OCI-LY7 (cell line): ENCODE data around the gene GPR146. TPM values are rescaled to one million over a fixed set of nuclear protein-coding genes. Genes with fewer than 3 reads are reported as not detected.

Experiments used
- BruUV-seq: library from RNA; stranded (reverse); fragments of 400-500 nt; replicated peaks from 2 replicates; lab custom pipeline; 2021; lab: Mats Ljungman, UMichigan
- CTCF ChIA-PET: fragments of 300-600 bp; sonication (Branson Sonifier 250); formaldehyde crosslinking; loops from one replicate; lab custom pipeline; 2022; ENCODE audit warnings: antibody characterized with exemption; ENCODE audit not compliant: unreplicated experiment; lab: Charles Lee
- POLR2A ChIA-PET: fragments of 300-600 bp; sonication (Branson Sonifier 250); formaldehyde crosslinking; loops from one replicate; lab custom pipeline; 2022; ENCODE audit warnings: antibody characterized with exemption; lab: Charles Lee
- DNase-seq: peaks from one replicate; pipeline ENCODE4 v3.0.0-alpha.2; 2015; ENCODE audit warnings: low spot score
- H2AFZ ChIP-seq: fragments of 200-600 bp; sonication (generic), shearing (Covaris generic); 2 replicates; pipeline ENCODE4 v1.6.1; 2014; ENCODE audit warnings: mild to moderate bottlenecking, antibody characterized with exemption, low read length, moderate library complexity
- H3K27ac ChIP-seq: fragments of 200-600 bp; sonication (generic); 2 replicates; pipeline ENCODE4 v1.5.1; 2014; ENCODE audit warnings: mixed run types, low read depth, mild to moderate bottlenecking, moderate library complexity, low read length, inconsistent platforms; ENCODE audit not compliant: poor library complexity, severe bottlenecking
- H3K36me3 ChIP-seq: fragments of 200-600 bp; sonication (generic); 2 replicates; pipeline ENCODE4 v1.6.1; 2014; ENCODE audit warnings: mild to moderate bottlenecking, antibody characterized with exemption, low read length, moderate library complexity, mixed read lengths; ENCODE audit not compliant: insufficient read depth
- H3K4me1 ChIP-seq: fragments of 200-600 bp; sonication (generic); 2 replicates; pipeline ENCODE4 v1.5.1; 2014; ENCODE audit warnings: mild to moderate bottlenecking, low read length; ENCODE audit not compliant: insufficient read depth, poor library complexity, severe bottlenecking
- H3K4me2 ChIP-seq: fragments of 200-600 bp; sonication (generic); 2 replicates; pipeline ENCODE4 v1.6.1; 2014; ENCODE audit warnings: mild to moderate bottlenecking, low read length
- H3K4me3 ChIP-seq: fragments of 200-600 bp; sonication (generic); 2 replicates; pipeline ENCODE4 v1.5.1; 2014; ENCODE audit warnings: mild to moderate bottlenecking, low read depth, low read length; ENCODE audit not compliant: poor library complexity, severe bottlenecking
- H3K79me2 ChIP-seq: fragments of 200-600 bp; sonication (generic); 2 replicates; pipeline ENCODE4 v1.6.1; 2016; ENCODE audit warnings: low read depth, mild to moderate bottlenecking, low read length, moderate library complexity, mixed read lengths; ENCODE audit not compliant: insufficient read depth
- H3K9me2 ChIP-seq: fragments of 200-600 bp; sonication (generic); 2 replicates; pipeline ENCODE4 v1.6.1; 2016; ENCODE audit warnings: mild to moderate bottlenecking, low read length, mixed read lengths; ENCODE audit not compliant: insufficient read depth
- H3K9me3 ChIP-seq: fragments of 200-600 bp; sonication (generic); 2 replicates; pipeline ENCODE4 v1.6.1; 2014; ENCODE audit warnings: mild to moderate bottlenecking, mixed run types, low read length, mixed read lengths
- H4K20me1 ChIP-seq: fragments of 200-600 bp; sonication (generic); 2 replicates; pipeline ENCODE4 v1.6.1; 2014; ENCODE audit warnings: mild to moderate bottlenecking, antibody characterized with exemption, low read length, moderate library complexity, mixed read lengths; ENCODE audit not compliant: insufficient read depth
- EZH2phosphoT487 ChIP-seq: fragments of 200-600 bp; sonication (generic); IDR thresholded peaks from 2 replicates; pipeline ENCODE4 v1.6.1; 2018; ENCODE audit warnings: low read depth, borderline replicate concordance, mild to moderate bottlenecking, mixed run types, antibody characterized with exemption, low read length, moderate library complexity, mixed read lengths
- intact Hi-C: fragments of 100-400 bp; cut with micrococcal nuclease; formaldehyde crosslinking; loops from one replicate; pipeline ENCODE4 v1.10.0; 2022; ENCODE audit not compliant: unreplicated experiment
- total RNA-seq, 2 experiments: library from RNA; depleted of rRNA in 1 of 2; stranded (reverse); fragments of >200 nt in 1 of 2; shearing (Covaris generic) in 1 of 2; gene quantifications; 2 replicates each; pipeline ENCODE4 v1.2.3, GENCODE V29; 2014 to 2022
- TF ChIP-seq, protein P1 (sequence below): fragments of 200-600 bp; sonication (generic); conservative IDR thresholded peaks from 2 replicates; pipeline ENCODE4 v1.5.1; 2014; ENCODE audit warnings: mild to moderate bottlenecking, antibody characterized with exemption, low read length, moderate library complexity, mixed read lengths

GPR146 gene
- total RNA-seq, 2 experiments from 2014 or later, result 0.95 to 3.3 TPM

DNA sequence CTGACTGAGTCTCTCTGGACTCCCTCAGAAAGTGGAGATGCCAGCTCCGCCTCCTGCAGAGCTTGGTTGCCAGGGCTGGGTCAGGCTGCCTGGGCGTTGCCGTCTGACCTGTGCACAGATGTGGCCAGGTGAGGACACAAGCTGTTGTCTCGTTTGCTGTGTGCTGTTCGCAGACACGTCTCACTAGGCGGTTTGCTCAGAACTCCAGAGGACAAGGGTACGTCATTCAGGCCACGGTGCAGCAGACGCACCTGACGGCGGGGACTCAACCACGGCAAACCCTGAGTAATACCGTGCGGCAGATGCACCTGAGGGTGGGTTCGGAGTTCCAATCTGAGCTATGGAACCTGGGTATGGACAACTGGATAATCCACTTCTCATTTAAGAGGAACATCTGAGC, 55.3 kb downstream of the GPR146 start:
- CTCF ChIA-PET, result interaction anchor here (0.6 kb wide), 1 partner anchor 126 kb away, joined by 3 read pairs; no protein-coding TSS in a partner anchor
- intact Hi-C loops, result no loop called here
- no peak overlapping the region for H2AFZ ChIP-seq
- no peak for TF ChIP-seq EZH2phosphoT487
- TF ChIP-seq, protein P1, sequence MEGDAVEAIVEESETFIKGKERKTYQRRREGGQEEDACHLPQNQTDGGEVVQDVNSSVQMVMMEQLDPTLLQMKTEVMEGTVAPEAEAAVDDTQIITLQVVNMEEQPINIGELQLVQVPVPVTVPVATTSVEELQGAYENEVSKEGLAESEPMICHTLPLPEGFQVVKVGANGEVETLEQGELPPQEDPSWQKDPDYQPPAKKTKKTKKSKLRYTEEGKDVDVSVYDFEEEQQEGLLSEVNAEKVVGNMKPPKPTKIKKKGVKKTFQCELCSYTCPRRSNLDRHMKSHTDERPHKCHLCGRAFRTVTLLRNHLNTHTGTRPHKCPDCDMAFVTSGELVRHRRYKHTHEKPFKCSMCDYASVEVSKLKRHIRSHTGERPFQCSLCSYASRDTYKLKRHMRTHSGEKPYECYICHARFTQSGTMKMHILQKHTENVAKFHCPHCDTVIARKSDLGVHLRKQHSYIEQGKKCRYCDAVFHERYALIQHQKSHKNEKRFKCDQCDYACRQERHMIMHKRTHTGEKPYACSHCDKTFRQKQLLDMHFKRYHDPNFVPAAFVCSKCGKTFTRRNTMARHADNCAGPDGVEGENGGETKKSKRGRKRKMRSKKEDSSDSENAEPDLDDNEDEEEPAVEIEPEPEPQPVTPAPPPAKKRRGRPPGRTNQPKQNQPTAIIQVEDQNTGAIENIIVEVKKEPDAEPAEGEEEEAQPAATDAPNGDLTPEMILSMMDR, result no peak
- H3K4me1 ChIP-seq, result peaks cover 30% of the 10 kb centered on the region
- peak overlapping the region; percentile 65 for H3K27ac ChIP-seq
- no peaks in the 10 kb centered on the region for H3K9me2 ChIP-seq
- H3K4me2 ChIP-seq, result peak overlapping the region; percentile 35; the same call in 1 of the 2 replicates
- no peaks in the 10 kb centered on the region for H3K9me3 ChIP-seq
- peak overlapping the region; percentile 34 for H3K4me3 ChIP-seq
- BruUV-seq, result no TSS peak
- H3K79me2 ChIP-seq, result no peaks in the 10 kb centered on the region
- peaks cover 17% of the 10 kb centered on the region for H3K36me3 ChIP-seq
- DNase-seq, result no peak
- POLR2A ChIA-PET, result interaction anchor here (0.8 to 1.3 kb wide), 3 partner anchors 14 to 107 kb away, joined by 3 to 5 read pairs (median 3); no protein-coding TSS in a partner anchor
- H4K20me1 ChIP-seq, result no peaks in the 10 kb centered on the region

DNA sequence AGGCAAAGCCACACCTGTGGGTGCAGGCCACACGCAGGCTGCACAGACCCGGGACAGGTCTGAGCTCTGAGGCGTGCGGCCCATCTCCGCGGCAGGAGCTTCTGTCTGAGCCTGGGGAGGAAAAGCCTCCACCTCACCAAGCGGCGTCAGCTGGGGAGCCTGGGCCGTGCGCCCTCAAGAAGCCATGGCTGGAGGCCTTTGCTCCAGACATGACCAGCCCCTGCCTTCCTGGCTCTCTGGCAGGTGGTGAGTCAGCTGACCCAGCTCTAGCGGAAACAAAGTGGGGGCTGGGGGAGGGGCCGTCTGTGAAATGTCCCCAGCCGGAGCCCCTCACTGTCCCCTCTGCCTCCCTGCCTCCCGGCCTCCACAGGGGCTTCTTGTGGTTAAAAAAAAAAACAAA, 56.0 kb downstream of the GPR146 start:
- Histone ChIP-seq H3K79me2 (no peaks in the 10 kb centered on the region), H3K9me2 (no peaks in the 10 kb centered on the region), H3K27ac (no peak overlapping the region), H3K9me3 (no peaks in the 10 kb centered on the region), H3K4me1 (peaks cover 36% of the 10 kb centered on the region), H2AFZ (no peak overlapping the region), H4K20me1 (no peaks in the 10 kb centered on the region), H3K36me3 (peaks cover 12% of the 10 kb centered on the region), H3K4me2 (no peak overlapping the region), H3K4me3 (no peak overlapping the region)
- ChIA-PET POLR2A (interaction anchor here (1.3 kb wide), 1 partner anchor 15 kb away, joined by 5 read pairs; no protein-coding TSS in a partner anchor), CTCF (no interaction called here)
- TF ChIP-seq EZH2phosphoT487, result no peak
- TF ChIP-seq, protein P1, result no peak
- intact Hi-C loops, result no loop called here
- BruUV-seq, result no TSS peak
- DNase-seq, result no peak

DNA sequence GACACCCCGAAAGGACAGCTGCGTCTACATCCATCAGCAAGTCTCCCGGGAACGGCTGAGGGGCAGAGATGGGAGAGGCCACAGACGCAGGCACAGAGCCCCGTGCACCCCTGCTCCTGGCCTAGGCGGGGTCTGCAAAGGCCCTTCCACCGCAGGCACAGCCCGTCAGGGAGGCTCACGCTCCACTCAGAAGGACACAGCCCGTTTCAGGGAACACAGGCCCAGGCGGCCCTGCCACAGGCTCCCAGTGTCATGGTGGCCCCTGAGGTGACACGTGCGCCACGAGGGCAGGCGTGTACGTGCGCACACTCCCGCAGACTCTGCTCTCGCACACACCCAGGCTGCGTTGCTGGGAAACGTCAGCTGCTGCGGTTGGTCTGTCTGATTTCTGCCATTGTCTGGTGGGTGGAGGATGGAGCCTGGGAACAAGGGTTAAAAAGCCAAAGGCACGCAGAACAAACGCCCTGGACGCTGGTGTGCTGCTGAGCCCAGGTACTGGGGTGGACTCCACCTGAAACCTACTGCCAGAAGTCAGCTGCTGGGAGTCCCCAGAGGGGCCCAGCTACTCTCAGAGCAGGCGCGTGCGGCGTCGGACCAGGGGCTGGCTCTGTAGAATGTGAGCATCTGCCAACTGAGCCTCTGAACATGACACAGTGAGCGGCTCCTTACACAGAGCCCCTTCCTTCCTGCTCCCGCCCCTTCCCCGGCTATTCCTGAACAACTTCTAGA, 56.7 kb downstream of the GPR146 start:
- peaks cover 37% of the 10 kb centered on the region for H3K4me1 ChIP-seq
- H3K79me2 ChIP-seq, result no peaks in the 10 kb centered on the region
- H2AFZ ChIP-seq, result no peak overlapping the region
- H3K4me2 ChIP-seq, result no peak overlapping the region
- H3K9me2 ChIP-seq, result no peaks in the 10 kb centered on the region
- H4K20me1 ChIP-seq, result no peaks in the 10 kb centered on the region
- POLR2A ChIA-PET, result no interaction called here
- H3K9me3 ChIP-seq, result no peaks in the 10 kb centered on the region
- H3K36me3 ChIP-seq, result peaks cover 12% of the 10 kb centered on the region
- no peak for TF ChIP-seq EZH2phosphoT487
- TF ChIP-seq, protein P1, result no peak
- no peak for DNase-seq
- intact Hi-C loops, result no loop called here
- CTCF ChIA-PET, result no interaction called here
- H3K27ac ChIP-seq, result no peak overlapping the region
- BruUV-seq, result no TSS peak
- H3K4me3 ChIP-seq, result no peak overlapping the region
